SK-N-SH treated with all-trans-retinoic acid at 6 μM for 48 hours (cell line): ENCODE results near the gene AP2B1.

Experiments used
- CSDC2 ChIP-seq: fragments of 250-450 bp; sonication (Bioruptor Pico); IDR thresholded peaks from 2 replicates; pipeline ENCODE4 v1.5.0; 2020; ENCODE audit warnings: mild to moderate bottlenecking, moderate library complexity
- PATZ1 ChIP-seq: fragments of 250-450 bp; sonication (Bioruptor Pico); IDR thresholded peaks from 2 replicates; pipeline ENCODE4 v1.8.0; 2020; ENCODE audit warnings: mild to moderate bottlenecking, moderate library complexity, borderline replicate concordance

DNA sequence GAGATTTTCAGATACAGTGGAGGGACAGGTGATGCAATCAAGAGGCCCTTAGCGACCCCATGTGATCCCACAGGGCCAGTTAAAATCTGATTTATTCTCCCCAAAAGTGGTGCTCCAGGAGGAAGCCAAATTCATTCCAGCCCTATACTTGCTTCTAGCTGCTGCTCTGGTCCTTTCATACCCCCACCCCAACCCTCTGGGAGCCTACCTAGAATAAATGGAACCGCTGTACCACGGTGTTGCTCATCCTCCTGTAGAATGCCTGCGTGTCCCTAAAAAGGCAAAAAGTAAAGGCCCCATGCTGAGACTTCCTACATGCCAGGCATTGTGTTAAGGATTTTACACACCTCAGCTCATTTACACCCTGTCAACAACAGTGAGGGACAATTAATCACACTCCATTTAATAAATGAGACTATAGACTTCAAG lies 142.3 kb downstream of the AP2B1 start:
- no peak for TF ChIP-seq CSDC2 (CRISPR knock-in tag)
- no peak for TF ChIP-seq PATZ1 (CRISPR knock-in tag)
